Measurements from ENCODE around the gene EXOC2. TPM values are rescaled to one million over a fixed set of nuclear protein-coding genes. Genes with fewer than 3 reads are reported as not detected.

Gene EXOC2
- total and polyA plus RNA-seq, 10 of the 15 experiments (the other 5 are each of a cell fraction or from before 2014, with no cell fraction given) = 8.7 to 32.8 (median 20.7) TPM

GRCh38 chr6:501891-502601 is 190.9 kb downstream of the EXOC2 start (continued):
- TF ChIP-seq JUNB (IDR thresholded peaks at IDR 0.05) (peak; percentile 79), BHLHE40 (IDR thresholded peaks at IDR 0.05; ENCODE audit: borderline replicate concordance in 1 of 2, low read depth in 2 of 2, low read length in 1 of 2) (0 out of 4 replicates have a peak, but pooled peaks of 1 of the 2 experiments have one; percentile 3), NFIC (IDR thresholded peaks at IDR 0.05; ENCODE audit: low read depth, low read length) (peak; percentile 75), TCF12 (IDR thresholded peaks at IDR 0.05; ENCODE audit: low read depth, low read length) (no peak), BCL11A (IDR thresholded peaks at IDR 0.05; ENCODE audit: low read depth, low read length) (0 out of 2 replicates have a peak, but pooled peaks have one; percentile 13), RAD21 (IDR thresholded peaks at IDR 0.05; ENCODE audit: insufficient read depth, low read depth, low read length) (no peak), EP300 (IDR thresholded peaks at IDR 0.05; ENCODE audit: borderline replicate concordance in 1 of 2, control insufficient read depth in 1 of 2, low read depth in 2 of 2, low read length in 2 of 2) (0 out of 4 replicates have a peak, but pooled peaks of 1 of the 2 experiments have one; percentile 32), CREB1 (IDR thresholded peaks at IDR 0.05; ENCODE audit: low read depth) (no peak), POLR2AphosphoS5 (IDR thresholded peaks at IDR 0.05; ENCODE audit: low read length) (no peak), IRF5 (IDR thresholded peaks at IDR 0.05; ENCODE audit: borderline replicate concordance) (no peak), RBBP5 (conservative IDR thresholded peaks at IDR 0.05) (no peak), SUZ12 (IDR thresholded peaks at IDR 0.05; ENCODE audit: unreplicated experiment) (no peak), ZBTB40 (IDR thresholded peaks at IDR 0.05; ENCODE audit: borderline replicate concordance) (no peak), ZBED1 (IDR thresholded peaks at IDR 0.05; ENCODE audit: borderline replicate concordance) (0 out of 2 replicates have a peak, but pooled peaks have one; percentile 36), IKZF2 (IDR thresholded peaks at IDR 0.05) (peak; percentile 30 to 56; a peak in 1 of 4 replicates), TBL1XR1 (IDR thresholded peaks at IDR 0.05; ENCODE audit: low read depth, low read length) (no peak), STAT1 (conservative IDR thresholded peaks at IDR 0.05) (no peak), FOS (IDR thresholded peaks at IDR 0.05; ENCODE audit: borderline replicate concordance, extremely low read depth, insufficient read length) (no peak), RELA (IDR thresholded peaks at IDR 0.05; ENCODE audit: borderline replicate concordance, partially characterized antibody) (peak; percentile 17), REST (IDR thresholded peaks at IDR 0.05; ENCODE audit: low read depth, low read length) (no peak)
